GM21619 (cell line): Measurements from ENCODE around the gene TMEM184B.
"Not testable (repeated sequence)": the region's sequence is repeated elsewhere in the genome, so short reads cannot be mapped to it uniquely, and the experiment has no call there.

ENCODE experiments used
- ATAC-seq: cut with Tn5 transposase; IDR thresholded peaks from one replicate; pipeline ENCODE4 v1.9.1; 2021; ENCODE audit not compliant: unreplicated experiment

The TMEM184B gene

GRCh38 chr22:38184788-38185187 is 88.0 kb downstream of the TMEM184B start:
- ATAC-seq = no peak

GRCh38 chr22:38181453-38182200 is 91.2 kb downstream of the TMEM184B start, which contains the start of gene PLA2G6:
Gene PLA2G6, minus strand, starts transcription at chr22:38181830. Its CDS starts 12,404 bp downstream, at chr22:38169426.
- peak; percentile 74 for ATAC-seq

GRCh38 chr22:38180841-38181452 is 91.9 kb downstream of the TMEM184B start:
- ATAC-seq = peak; percentile 2

- not testable (repeated sequence) for ATAC-seq
Observed at GRCh38 chr22:38178605-38178937, 94.2 kb downstream of the TMEM184B start.

- no peak for ATAC-seq
Observed at GRCh38 chr22:38177926-38178604, 94.7 kb downstream of the TMEM184B start.

- ATAC-seq = not testable (repeated sequence)
Observed at GRCh38 chr22:38177571-38177925, 95.3 kb downstream of the TMEM184B start.

GRCh38 chr22:38177044-38177443 is 95.8 kb downstream of the TMEM184B start:
- no peak for ATAC-seq

- ATAC-seq = no peak
Observed at GRCh38 chr22:38176170-38176741, 96.6 kb downstream of the TMEM184B start.

- no peak for ATAC-seq
Observed at GRCh38 chr22:38175206-38176118, 97.3 kb downstream of the TMEM184B start.

- no peak for ATAC-seq
Observed at GRCh38 chr22:38174626-38175025, 98.2 kb downstream of the TMEM184B start.

GRCh38 chr22:38173641-38173906 is 99.2 kb downstream of the TMEM184B start:
- ATAC-seq = no peak

GRCh38 chr22:38172832-38173640 is 99.8 kb downstream of the TMEM184B start:
- no peak for ATAC-seq

- no peak for ATAC-seq
Observed at GRCh38 chr22:38171927-38172831, 100.6 kb downstream of the TMEM184B start.

- no peak for ATAC-seq
Observed at GRCh38 chr22:38170469-38170868, 102.3 kb downstream of the TMEM184B start.
